SU-DHL-6 (cell line): ENCODE results near the gene TFG.

ENCODE experiments used
- H2AFZ ChIP-seq: fragments of 200-600 bp; sonication (generic); 2 replicates; pipeline ENCODE4 v1.6.1; 2014; ENCODE audit warnings: low read depth, mild to moderate bottlenecking, moderate library complexity, mixed read lengths, antibody characterized with exemption, low read length; ENCODE audit not compliant: severe bottlenecking
- H3F3A ChIP-seq: fragments of 200-600 bp; shearing (Covaris generic); 2 replicates; pipeline ENCODE4 v1.6.0; 2016; ENCODE audit warnings: antibody characterized with exemption, mild to moderate bottlenecking; ENCODE audit not compliant: insufficient read depth
- H3K27ac ChIP-seq: fragments of 200-600 bp; sonication (generic); 2 replicates; pipeline ENCODE4 v1.5.1; 2016; ENCODE audit warnings: low read depth, mild to moderate bottlenecking, low read length, moderate library complexity, mixed read lengths
- H3K27me3 ChIP-seq: fragments of 200-600 bp; sonication (generic), shearing (Covaris generic); 2 replicates; pipeline ENCODE4 v1.6.0; 2014; ENCODE audit warnings: mild to moderate bottlenecking, low read length
- H3K36me3 ChIP-seq: fragments of 200-600 bp; sonication (generic); 2 replicates; pipeline ENCODE4 v1.6.1; 2014; ENCODE audit warnings: mild to moderate bottlenecking, low read length, mixed read lengths
- H3K4me2 ChIP-seq: fragments of 300-600, 200-600 bp; shearing (Covaris generic), sonication (generic); 2 replicates; pipeline ENCODE4 v1.6.0; 2014; ENCODE audit warnings: low read length, low read depth, mild to moderate bottlenecking; ENCODE audit not compliant: poor library complexity, severe bottlenecking
- H3K4me3 ChIP-seq: fragments of 200-600 bp; sonication (generic); 2 replicates; pipeline ENCODE4 v1.5.1; 2014; ENCODE audit warnings: antibody characterized with exemption, low read length, mild to moderate bottlenecking, mixed read lengths; ENCODE audit not compliant: insufficient read depth, poor library complexity, severe bottlenecking
- H3K79me2 ChIP-seq: fragments of 200-600 bp; sonication (generic); 2 replicates; pipeline ENCODE4 v1.6.1; 2014; ENCODE audit warnings: mild to moderate bottlenecking, low read length, moderate library complexity; ENCODE audit not compliant: insufficient read depth
- H3K9ac ChIP-seq: fragments of 200-600 bp; sonication (generic); 2 replicates; pipeline ENCODE4 v1.7.0; 2014; ENCODE audit warnings: mild to moderate bottlenecking, low read length
- H3K9me2 ChIP-seq: fragments of 200-600 bp; sonication (generic); replicated peaks from 2 replicates; pipeline ENCODE4 v1.6.1; 2014; ENCODE audit warnings: low read length; ENCODE audit not compliant: insufficient read depth
- H3K9me3 ChIP-seq: fragments of 200-600 bp; sonication (generic); 2 replicates; pipeline ENCODE4 v1.6.1; 2014; ENCODE audit warnings: low read length, mixed read lengths; ENCODE audit not compliant: insufficient read depth
- H4K20me1 ChIP-seq: fragments of 200-600 bp; sonication (generic); 2 replicates; pipeline ENCODE4 v1.6.1; 2014; ENCODE audit warnings: low read depth, mild to moderate bottlenecking, antibody characterized with exemption, low read length, moderate library complexity, mixed read lengths
- CTCF ChIP-seq: fragments of 200-600 bp; sonication (generic); IDR thresholded peaks from one replicate; pipeline ENCODE4 v1.5.1; 2017; ENCODE audit warnings: antibody characterized with exemption, mild to moderate bottlenecking, low read length, moderate library complexity; ENCODE audit not compliant: insufficient read depth, poor library complexity, severe bottlenecking
- EZH2phosphoT487 ChIP-seq: fragments of 200-600 bp; sonication (generic), shearing (Covaris generic); conservative IDR thresholded peaks from 2 replicates; pipeline ENCODE4 v1.6.1; 2018; ENCODE audit warnings: mild to moderate bottlenecking, antibody characterized with exemption, low read length, moderate library complexity, mixed read lengths

TFG gene

GRCh38 chr3:100775669-100776068, 66.4 kb downstream of the TFG start:
- Histone ChIP-seq H3K4me2 (no peak overlapping the region), H3K27me3 (no peaks in the 10 kb centered on the region), H2AFZ (no peak overlapping the region), H3K36me3 (no peaks in the 10 kb centered on the region), H3F3A (no peaks in the 10 kb centered on the region), H3K9me3 (no peaks in the 10 kb centered on the region), H3K79me2 (no peaks in the 10 kb centered on the region), H3K27ac (no peak overlapping the region), H3K9ac (no peak overlapping the region), H3K9me2 (no peaks in the 10 kb centered on the region), H3K4me3 (no peak overlapping the region), H4K20me1 (no peaks in the 10 kb centered on the region)
- TF ChIP-seq CTCF (no peak), EZH2phosphoT487 (no peak)

GRCh38 chr3:100776097-100776729, 66.9 kb downstream of the TFG start:
- Histone ChIP-seq H3K79me2 (no peaks in the 10 kb centered on the region), H3K9me3 (no peaks in the 10 kb centered on the region), H3K9ac (no peak overlapping the region), H2AFZ (no peak overlapping the region), H3K27ac (no peak overlapping the region), H3K4me2 (no peak overlapping the region), H3K4me3 (no peak overlapping the region), H3K9me2 (no peaks in the 10 kb centered on the region), H3F3A (no peaks in the 10 kb centered on the region), H3K36me3 (no peaks in the 10 kb centered on the region), H3K27me3 (no peaks in the 10 kb centered on the region), H4K20me1 (no peaks in the 10 kb centered on the region)
- TF ChIP-seq EZH2phosphoT487 (no peak), CTCF (no peak)

GRCh38 chr3:100776746-100777145, 67.5 kb downstream of the TFG start:
- H3K36me3 ChIP-seq: no peaks in the 10 kb centered on the region
- no peak overlapping the region for H3K9ac ChIP-seq
- H3K27ac ChIP-seq: no peak overlapping the region
- TF ChIP-seq CTCF (no peak), EZH2phosphoT487 (no peak)
- H2AFZ ChIP-seq: no peak overlapping the region
- H3K9me2 ChIP-seq: no peaks in the 10 kb centered on the region
- no peaks in the 10 kb centered on the region for H4K20me1 ChIP-seq
- no peak overlapping the region for H3K4me2 ChIP-seq
- H3K79me2 ChIP-seq: no peaks in the 10 kb centered on the region
- no peaks in the 10 kb centered on the region for H3K9me3 ChIP-seq
- no peak overlapping the region for H3K4me3 ChIP-seq
- no peaks in the 10 kb centered on the region for H3K27me3 ChIP-seq
- H3F3A ChIP-seq: no peaks in the 10 kb centered on the region
